SK-N-SH (cell line): ENCODE measurements around the gene PPP2R2B. TPM values are rescaled to one million over a fixed set of nuclear protein-coding genes. Genes with fewer than 3 reads are reported as not detected.

Experiments
- CTCF ChIA-PET: fragments of 300-600, 350-600 bp; formaldehyde crosslinking; extraction: SDS; loops from one replicate; lab custom pipeline; 2021; lab: Yijun Ruan, JAX
- POLR2A ChIA-PET: fragments of 350-600 bp; sonication (Branson Sonifier 250); formaldehyde crosslinking; extraction: SDS; loops from one replicate; lab custom pipeline; 2020; ENCODE audit warnings: antibody characterized with exemption, inconsistent platforms; lab: Yijun Ruan, JAX
- DNase-seq: peaks from one replicate; pipeline ENCODE4 v3.0.0; 2012
- H2AFZ ChIP-seq: fragments of 200-600 bp; sonication (generic); 2 replicates; pipeline ENCODE4 v1.8.1; 2016; ENCODE audit warnings: antibody characterized with exemption, mild to moderate bottlenecking, low read depth
- H3F3A ChIP-seq: fragments of 200-600 bp; sonication (generic); replicated peaks from 2 replicates; pipeline ENCODE3; 2016; ENCODE audit warnings: antibody characterized with exemption, mild to moderate bottlenecking; ENCODE audit not compliant: insufficient read depth
- H3K27ac ChIP-seq, 2 experiments: fragments of 200-500 bp in 1 of 2; fragments of 200-600 bp in 1 of 2; sonication (Bioruptor generic) in 1 of 2; sonication (generic), shearing (Covaris generic) in 1 of 2; 2 replicates each; pipeline versions ENCODE4 v1.5.1 to v1.6.1; 2014 to 2016; ENCODE audit warnings: low read depth in 2 of 2, inconsistent platforms in 1 of 2, low read length in 1 of 2, mild to moderate bottlenecking in 1 of 2, mixed read lengths in 1 of 2
- H3K27me3 ChIP-seq: fragments of 200-600 bp; sonication (generic), shearing (Covaris generic); 2 replicates; pipeline ENCODE4 v1.6.1; 2016; ENCODE audit warnings: mixed run types; ENCODE audit not compliant: insufficient read depth
- H3K36me3 ChIP-seq, 2 experiments: fragments of 200-500 bp in 1 of 2; fragments of 200-600 bp in 1 of 2; sonication (Bioruptor generic) in 1 of 2; sonication (generic) in 1 of 2; replicated peaks in 1 of 2; 2 replicates each; pipeline versions ENCODE3 to v1.5.1; 2014 to 2016; ENCODE audit warnings: low read length in 1 of 2, mild to moderate bottlenecking in 1 of 2; ENCODE audit not compliant: insufficient read depth in 2 of 2, control insufficient read depth in 1 of 2
- H3K4me1 ChIP-seq, 2 experiments: fragments of 200-500 bp in 1 of 2; fragments of 200-600 bp in 1 of 2; sonication (Bioruptor generic) in 1 of 2; sonication (generic), shearing (Covaris generic) in 1 of 2; 2 replicates each; pipeline versions ENCODE4 v1.5.1 to v1.6.1; 2014 to 2016; ENCODE audit warnings: low read depth in 1 of 2, low read length in 1 of 2, mixed run types in 1 of 2; ENCODE audit not compliant: insufficient read depth in 2 of 2, control insufficient read depth in 1 of 2
- H3K4me2 ChIP-seq: fragments of 200-600 bp; sonication (generic), shearing (Covaris generic); 2 replicates; pipeline ENCODE4 v1.6.1; 2017; ENCODE audit warnings: mixed run types
- H3K4me3 ChIP-seq, 2 experiments: fragments of 200-500 bp in 1 of 2; fragments of 200-600 bp in 1 of 2; sonication (Bioruptor generic) in 1 of 2; sonication (generic), shearing (Covaris generic) in 1 of 2; 2 replicates each; pipeline versions ENCODE4 v1.5.1 to v1.8.1; 2014 to 2016; ENCODE audit warnings: low read depth in 2 of 2, inconsistent platforms in 1 of 2, low read length in 1 of 2, mild to moderate bottlenecking in 1 of 2, mixed read lengths in 1 of 2, moderate library complexity in 1 of 2
- H3K79me2 ChIP-seq: fragments of 200-600 bp; sonication (generic); 2 replicates; pipeline ENCODE4 v1.8.1; 2017; ENCODE audit warnings: mild to moderate bottlenecking; ENCODE audit not compliant: insufficient read depth
- H3K9ac ChIP-seq: fragments of 200-600 bp; sonication (generic); 2 replicates; pipeline ENCODE4 v1.6.1; 2017; ENCODE audit warnings: mixed run types
- H3K9me2 ChIP-seq: fragments of 200-600 bp; sonication (generic); 2 replicates; pipeline ENCODE4 v1.6.1; 2017; ENCODE audit warnings: mixed run types
- H3K9me3 ChIP-seq: fragments of 200-600 bp; sonication (generic); 2 replicates; pipeline ENCODE4 v1.6.1; 2017; ENCODE audit warnings: mixed run types, mild to moderate bottlenecking, moderate library complexity
- H4K20me1 ChIP-seq: fragments of 200-600 bp; sonication (generic); 2 replicates; pipeline ENCODE4 v1.6.1; 2017; ENCODE audit warnings: mild to moderate bottlenecking, mixed run types; ENCODE audit not compliant: insufficient read depth
- CTCF ChIP-seq: fragments of 200-600 bp; sonication (generic); IDR thresholded peaks from 2 replicates; pipeline ENCODE4 v1.6.1; 2017; ENCODE audit warnings: antibody characterized with exemption, mild to moderate bottlenecking, moderate library complexity
- EP300 ChIP-seq, 2 experiments: IDR thresholded peaks; 2 replicates each; pipeline versions ENCODE4 v1.4.0 to v1.6.1; 2012; ENCODE audit warnings: borderline replicate concordance in 1 of 2, low read depth in 1 of 2, low read length in 1 of 2
- EZH2phosphoT487 ChIP-seq: fragments of 200-600 bp; sonication (generic); IDR thresholded peaks from 2 replicates; pipeline ENCODE4 v1.6.1; 2017; ENCODE audit warnings: low read depth, mixed run types, mild to moderate bottlenecking, antibody characterized with exemption, moderate library complexity, borderline replicate concordance
- FOSL2 ChIP-seq: IDR thresholded peaks from 2 replicates; pipeline ENCODE4 v1.4.0; 2012; ENCODE audit warnings: low read depth, mild to moderate bottlenecking, moderate library complexity, borderline replicate concordance
- JUND ChIP-seq: IDR thresholded peaks from 2 replicates; pipeline ENCODE4 v1.4.0; 2012
- PBX3 ChIP-seq: IDR thresholded peaks from 2 replicates; pipeline ENCODE4; 2012
- REST ChIP-seq: IDR thresholded peaks from 2 replicates; pipeline ENCODE4 v1.6.1; 2012; ENCODE audit warnings: mild to moderate bottlenecking, low read depth, low read length, moderate library complexity
- USF2 ChIP-seq: fragments of 150-350 bp; IDR thresholded peaks from 2 replicates; pipeline ENCODE4 v1.6.1; 2017; ENCODE audit warnings: antibody characterized with exemption, low read length, low read depth, borderline replicate concordance
- YY1 ChIP-seq: IDR thresholded peaks from 2 replicates; pipeline ENCODE4 v1.4.0; 2012; ENCODE audit warnings: low read depth, mild to moderate bottlenecking
- WGBS: methylation state at CpG from one replicate; pipeline ENCODE4 v1.1.6; 2017; ENCODE audit warnings: low lambda C conversion rate; 5-methylcytosine and 5-hydroxymethylcytosine counted together
- polyA plus RNA-seq, 3 experiments: library from polyadenylated mRNA; depleted of rRNA; stranded (reverse); fragments of >200 nt; gene quantifications; 2 replicates each; pipeline ENCODE4 v1.2.3, GENCODE V29; 2012

Gene PPP2R2B
- polyA plus RNA-seq, 1 of the 3 experiments (the other 2 are of a cell fraction): 11.4 TPM

- no peaks in the 10 kb centered on the region for H3K36me3 ChIP-seq
- no peak overlapping the region for H2AFZ ChIP-seq
- H3F3A ChIP-seq: no peaks in the 10 kb centered on the region
- DNase-seq: no peak
- H3K4me1 ChIP-seq: peaks cover 0 to 9% of the 10 kb centered on the region in 2 experiments; a peak in 2 of 4 replicates
- POLR2A ChIA-PET: no interaction called here
- peak; percentile 13; the same call in 1 of the 2 replicates for TF ChIP-seq FOSL2
- no peak for TF ChIP-seq REST
- TF ChIP-seq JUND: peak; percentile 31; the same call in 1 of the 2 replicates
- TF ChIP-seq, all 33 proteins: peak for 2
- Histone ChIP-seq H3K27me3 (no peaks in the 10 kb centered on the region), H3K4me3 (no peak overlapping the region), H3K27ac (no peak overlapping the region), H3K9ac (no peak overlapping the region), H3K9me2 (no peaks in the 10 kb centered on the region), H3K79me2 (no peaks in the 10 kb centered on the region), H3K4me2 (no peak overlapping the region), H3K9me3 (no peaks in the 10 kb centered on the region), H4K20me1 (no peaks in the 10 kb centered on the region)
- CTCF ChIA-PET: interaction anchor here (0.8 to 2.6 kb wide), 4 partner anchors 10 to 472 kb away, joined by 3 to 10 read pairs (median 4); no protein-coding TSS in a partner anchor
These were observed 161.9 kb downstream of the PPP2R2B start for GRCh38 chr5:146716636-146717035.

GRCh38 chr5:146710348-146710747 is 168.2 kb downstream of the PPP2R2B start:
- no peak overlapping the region for H3K4me2 ChIP-seq
- H3K9ac ChIP-seq: no peak overlapping the region
- no peaks in the 10 kb centered on the region for H3K9me3 ChIP-seq
- POLR2A ChIA-PET: no interaction called here
- peaks cover 0 to under 1% of the 10 kb centered on the region in 2 experiments; a peak in 2 of 4 replicates for H3K4me1 ChIP-seq
- H3K4me3 ChIP-seq: no peak overlapping the region
- no peaks in the 10 kb centered on the region for H3K27me3 ChIP-seq
- TF ChIP-seq USF2 (no peak), YY1 (no peak), EZH2phosphoT487 (no peak), PBX3 (no peak), EP300 (IDR thresholded peaks at IDR 0.05; ENCODE audit: borderline replicate concordance in 1 of 2, low read depth in 1 of 2, low read length in 1 of 2) (no peak), CTCF (no peak)
- no peaks in the 10 kb centered on the region for H3F3A ChIP-seq
- H3K9me2 ChIP-seq: no peaks in the 10 kb centered on the region
- no peak overlapping the region for H3K27ac ChIP-seq
- WGBS: 100% methylated on average over 1 of the region's 1 CpG
- H3K36me3 ChIP-seq: no peaks in the 10 kb centered on the region
- H4K20me1 ChIP-seq: no peaks in the 10 kb centered on the region
- H2AFZ ChIP-seq: no peak overlapping the region
- H3K79me2 ChIP-seq: no peaks in the 10 kb centered on the region
- DNase-seq: no peak
- CTCF ChIA-PET: no interaction called here
